A673 (cell line): Measurements from ENCODE around the gene MOB3A. TPM values are rescaled to one million over a fixed set of nuclear protein-coding genes. Genes with fewer than 3 reads are reported as not detected.

ENCODE experiments used
- BruUV-seq: library from RNA; stranded (reverse); fragments of 400-500 nt; replicated peaks from 2 replicates; lab custom pipeline; 2021; lab: Mats Ljungman, UMichigan
- CTCF ChIA-PET: fragments of 300-600 bp; sonication (Branson Sonifier 250); formaldehyde crosslinking; loops from one replicate; lab custom pipeline; 2022; ENCODE audit warnings: antibody characterized with exemption; lab: Charles Lee
- POLR2A ChIA-PET: fragments of 300-600 bp; sonication (Branson Sonifier 250); formaldehyde crosslinking; loops from one replicate; lab custom pipeline; 2022; ENCODE audit warnings: antibody characterized with exemption; ENCODE audit not compliant: low non-redundant PET; lab: Charles Lee
- DNase-seq: peaks from one replicate; pipeline ENCODE4 v3.0.0-alpha.2; 2015; ENCODE audit warnings: low spot score
- H3K27ac ChIP-seq: fragments of 200-600 bp; sonication (generic); 2 replicates; pipeline ENCODE4 v1.5.1; 2016; ENCODE audit warnings: mixed run types, low read depth, mild to moderate bottlenecking, mixed read lengths, antibody characterized with exemption, low read length; ENCODE audit not compliant: poor library complexity, severe bottlenecking
- H3K27me3 ChIP-seq: fragments of 200-600 bp; sonication (generic); replicated peaks from 2 replicates; pipeline ENCODE4 v1.6.1; 2017; ENCODE audit warnings: mixed run types, low read depth, mild to moderate bottlenecking, mixed read lengths, antibody characterized with exemption, low read length; ENCODE audit not compliant: insufficient read depth, poor library complexity
- H3K36me3 ChIP-seq: fragments of 200-600 bp; sonication (generic); 2 replicates; pipeline ENCODE4 v1.6.1; 2016; ENCODE audit warnings: mixed run types, mild to moderate bottlenecking, mixed read lengths, antibody characterized with exemption, low read length; ENCODE audit not compliant: insufficient read depth, poor library complexity, severe bottlenecking
- H3K4me1 ChIP-seq: fragments of 200-600 bp; sonication (generic); 2 replicates; pipeline ENCODE4 v1.6.1; 2017; ENCODE audit warnings: mixed run types, mild to moderate bottlenecking, mixed read lengths, antibody characterized with exemption, low read length; ENCODE audit not compliant: insufficient read depth, poor library complexity, severe bottlenecking
- H3K4me3 ChIP-seq: fragments of 200-600 bp; sonication (generic); 2 replicates; pipeline ENCODE4 v1.5.1; 2016; ENCODE audit warnings: low read depth, mixed run types, mild to moderate bottlenecking, mixed read lengths, low read length; ENCODE audit not compliant: poor library complexity, severe bottlenecking
- H3K9me3 ChIP-seq: fragments of 200-600 bp; sonication (generic); 2 replicates; pipeline ENCODE4 v1.6.1; 2016; ENCODE audit warnings: mixed run types, low read depth, mild to moderate bottlenecking, mixed read lengths, antibody characterized with exemption, low read length; ENCODE audit not compliant: poor library complexity, severe bottlenecking
- EZH2 ChIP-seq: fragments of 200-600 bp; sonication (generic); IDR thresholded peaks from 2 replicates; pipeline ENCODE4 v1.6.1; 2017; ENCODE audit warnings: borderline replicate concordance, low read depth, mild to moderate bottlenecking, mixed read lengths, antibody characterized with exemption, low read length; ENCODE audit not compliant: poor library complexity, severe bottlenecking
- intact Hi-C: fragments of 100-400 bp; cut with micrococcal nuclease; formaldehyde crosslinking; loops from one replicate; pipeline ENCODE4 v1.10.0; 2022; ENCODE audit not compliant: unreplicated experiment
- total RNA-seq: library from RNA; stranded (reverse); gene quantifications from 2 replicates; pipeline ENCODE4 v1.2.3, GENCODE V29; 2021
- TF ChIP-seq, protein P1 (sequence below): fragments of 300-800, 200-600 bp; sonication (generic); conservative IDR thresholded peaks from 2 replicates; pipeline ENCODE4 v1.5.1; 2017; ENCODE audit warnings: low read depth, mild to moderate bottlenecking, antibody characterized with exemption, low read length, moderate library complexity, mixed read lengths

The MOB3A gene
- total RNA-seq, 1 experiment from 2014 or later: 40.7 TPM

DNA sequence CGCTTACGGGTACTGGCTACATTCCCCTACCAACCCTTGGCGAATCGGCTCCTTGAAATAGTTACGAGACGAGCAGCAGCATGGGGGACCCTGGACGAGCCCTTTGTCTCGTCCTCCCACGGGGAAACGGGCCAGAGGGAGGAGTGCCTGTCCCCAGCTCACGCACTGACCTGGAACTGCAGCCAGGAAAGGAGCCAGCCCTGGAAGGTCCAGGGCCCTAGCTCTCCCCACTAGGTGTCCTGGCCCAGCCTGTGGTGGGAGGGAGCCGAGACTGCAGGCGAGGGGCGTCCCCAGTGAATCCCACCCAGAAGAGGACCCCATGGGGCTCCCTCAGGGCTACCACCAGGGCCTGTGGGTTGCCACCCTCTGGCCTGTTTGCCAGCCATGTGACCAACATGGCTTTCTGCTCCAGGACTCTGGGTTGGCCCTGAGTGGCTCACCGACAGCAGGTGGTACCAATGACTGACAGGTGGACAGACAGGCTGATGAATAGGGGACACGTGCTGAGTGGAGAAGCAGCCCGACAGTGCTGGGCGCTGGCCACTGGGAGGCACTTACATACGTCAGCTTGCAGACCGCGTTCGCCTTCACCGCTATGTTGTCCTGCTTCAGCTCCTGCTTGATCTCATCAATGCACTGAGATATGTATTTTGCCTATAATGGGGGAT is 42.1 kb upstream of the MOB3A start:
- peak overlapping the region; percentile 33 for H3K27ac ChIP-seq
- no peak for TF ChIP-seq EZH2
- TF ChIP-seq, protein P1, sequence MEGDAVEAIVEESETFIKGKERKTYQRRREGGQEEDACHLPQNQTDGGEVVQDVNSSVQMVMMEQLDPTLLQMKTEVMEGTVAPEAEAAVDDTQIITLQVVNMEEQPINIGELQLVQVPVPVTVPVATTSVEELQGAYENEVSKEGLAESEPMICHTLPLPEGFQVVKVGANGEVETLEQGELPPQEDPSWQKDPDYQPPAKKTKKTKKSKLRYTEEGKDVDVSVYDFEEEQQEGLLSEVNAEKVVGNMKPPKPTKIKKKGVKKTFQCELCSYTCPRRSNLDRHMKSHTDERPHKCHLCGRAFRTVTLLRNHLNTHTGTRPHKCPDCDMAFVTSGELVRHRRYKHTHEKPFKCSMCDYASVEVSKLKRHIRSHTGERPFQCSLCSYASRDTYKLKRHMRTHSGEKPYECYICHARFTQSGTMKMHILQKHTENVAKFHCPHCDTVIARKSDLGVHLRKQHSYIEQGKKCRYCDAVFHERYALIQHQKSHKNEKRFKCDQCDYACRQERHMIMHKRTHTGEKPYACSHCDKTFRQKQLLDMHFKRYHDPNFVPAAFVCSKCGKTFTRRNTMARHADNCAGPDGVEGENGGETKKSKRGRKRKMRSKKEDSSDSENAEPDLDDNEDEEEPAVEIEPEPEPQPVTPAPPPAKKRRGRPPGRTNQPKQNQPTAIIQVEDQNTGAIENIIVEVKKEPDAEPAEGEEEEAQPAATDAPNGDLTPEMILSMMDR: no peak
- POLR2A ChIA-PET: no interaction called here
- no peaks in the 10 kb centered on the region for H3K27me3 ChIP-seq
- BruUV-seq: no TSS peak
- intact Hi-C loops: no loop called here
- CTCF ChIA-PET: no interaction called here
- H3K4me1 ChIP-seq: no peaks in the 10 kb centered on the region
- H3K36me3 ChIP-seq: peaks cover 12% of the 10 kb centered on the region
- DNase-seq: no peak
- no peaks in the 10 kb centered on the region for H3K9me3 ChIP-seq
- H3K4me3 ChIP-seq: no peak overlapping the region

DNA sequence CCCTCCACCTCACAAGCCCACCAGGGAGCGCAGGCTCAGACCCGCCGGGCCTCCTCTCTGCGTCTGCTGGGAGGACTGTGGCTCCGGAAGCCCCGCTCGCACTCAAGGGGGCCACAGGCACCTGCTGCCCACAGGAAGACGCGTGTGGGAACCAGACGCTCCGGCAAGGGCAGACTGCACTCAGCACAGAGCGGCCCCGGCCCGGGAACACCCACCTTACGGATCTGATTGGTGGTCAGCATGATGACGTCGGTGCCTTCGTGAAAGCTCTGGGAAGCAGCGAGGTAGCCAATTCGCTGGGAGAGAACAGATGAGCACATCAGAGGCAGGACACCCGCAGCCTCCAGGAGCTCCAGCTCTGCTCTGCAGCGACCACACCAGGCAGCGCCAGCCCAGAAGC is 40.7 kb upstream of the MOB3A start:
- no TSS peak for BruUV-seq
- H3K27me3 ChIP-seq: no peaks in the 10 kb centered on the region
- intact Hi-C loops: no loop called here
- ChIA-PET POLR2A (no interaction called here), CTCF (no interaction called here)
- TF ChIP-seq EZH2: no peak
- TF ChIP-seq, protein P1: no peak
- peaks cover 26% of the 10 kb centered on the region for H3K36me3 ChIP-seq
- no peaks in the 10 kb centered on the region for H3K9me3 ChIP-seq
- H3K27ac ChIP-seq: no peak overlapping the region
- no peak for DNase-seq
- H3K4me3 ChIP-seq: no peak overlapping the region
- no peaks in the 10 kb centered on the region for H3K4me1 ChIP-seq

DNA sequence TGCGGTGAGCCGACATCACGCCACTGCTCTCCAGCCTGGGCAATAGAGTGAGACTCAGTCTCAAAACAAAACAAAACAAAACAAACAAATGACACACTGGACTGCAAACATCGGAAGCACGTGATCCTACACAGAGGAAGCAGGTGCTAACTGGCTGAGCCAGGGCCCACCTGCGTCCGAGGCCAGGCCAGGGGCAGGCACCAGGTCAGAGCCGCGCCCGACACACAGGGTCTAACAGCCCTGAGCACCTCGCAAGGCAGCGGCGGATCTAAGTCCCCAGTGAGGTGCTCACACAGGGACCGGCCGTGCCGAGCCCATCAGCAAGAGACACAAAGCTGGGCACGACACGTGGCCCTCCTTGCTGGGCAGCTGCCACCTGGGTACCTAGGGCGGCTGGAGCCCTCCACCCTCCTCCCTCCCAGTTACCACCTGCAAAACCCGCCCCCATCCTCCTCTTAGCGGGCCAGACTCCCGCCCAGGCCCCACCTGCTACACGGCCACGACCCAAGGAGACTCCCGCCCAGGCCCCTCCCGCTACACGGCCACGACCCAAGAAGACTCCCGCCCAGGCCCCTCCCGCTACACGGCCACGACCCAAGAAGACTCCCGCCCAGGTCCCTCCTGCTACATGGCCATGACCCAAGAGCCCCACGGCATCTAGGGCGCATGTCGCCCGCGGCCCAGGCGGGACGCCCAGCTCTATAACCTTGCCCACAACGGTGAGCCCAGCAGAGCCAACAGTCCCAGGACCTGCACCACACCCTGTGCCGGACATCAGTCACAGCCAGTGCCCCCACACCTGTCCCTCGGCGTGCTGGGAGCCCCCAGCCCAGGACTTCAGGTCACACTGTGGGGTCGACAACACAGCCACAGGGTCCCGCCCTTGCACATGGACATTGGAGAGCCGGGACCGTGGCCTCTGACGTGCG is 39.6 kb upstream of the MOB3A start:
- POLR2A ChIA-PET: no interaction called here
- Histone ChIP-seq H3K27me3 (no peaks in the 10 kb centered on the region), H3K4me3 (no peak overlapping the region), H3K4me1 (no peaks in the 10 kb centered on the region), H3K27ac (no peak overlapping the region), H3K9me3 (no peaks in the 10 kb centered on the region), H3K36me3 (peaks cover 32% of the 10 kb centered on the region)
- TF ChIP-seq, protein P1: no peak
- no peak for TF ChIP-seq EZH2
- no peak for DNase-seq
- BruUV-seq: no TSS peak
- intact Hi-C loops: no loop called here
- CTCF ChIA-PET: no interaction called here
